ENCODE results near the gene PARN.

The PARN gene

DNA sequence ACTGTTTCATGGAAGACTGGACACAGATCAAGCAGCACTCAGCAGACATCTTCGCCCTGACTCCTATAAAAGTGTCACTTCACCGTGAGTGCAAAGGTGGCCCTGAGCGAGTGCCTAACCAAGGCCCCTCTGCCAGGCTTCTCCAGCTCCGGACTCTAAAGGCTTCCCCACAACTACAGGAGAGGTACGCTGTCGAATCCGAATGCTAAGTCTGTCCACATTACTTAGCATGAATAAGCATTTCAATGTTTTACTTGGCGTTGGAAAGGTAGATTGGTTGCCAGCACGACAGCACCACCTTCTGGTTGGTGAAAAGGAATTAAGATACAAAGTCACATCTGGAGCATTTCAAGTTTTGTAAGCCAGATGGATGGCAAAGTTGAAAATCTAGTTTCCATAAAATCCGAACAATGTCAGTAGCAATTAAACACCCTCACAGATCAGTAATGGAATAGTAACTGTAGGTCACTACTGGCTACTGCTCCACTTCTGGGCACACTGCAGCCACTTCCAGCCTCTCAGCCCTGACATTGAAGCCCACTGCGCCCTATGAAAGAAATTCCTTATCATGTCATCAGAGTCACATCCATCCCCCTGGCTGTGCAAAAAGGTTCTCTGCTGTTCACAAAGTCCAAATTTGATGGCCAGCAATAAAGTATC, 100.9 kb downstream of the PARN start:
- H2BK120ac ChIP-seq (ENCODE audit: low read depth, low read length), result no peak overlapping the region
- H2AK5ac ChIP-seq (ENCODE audit: low read length), result no peak overlapping the region
- no peak overlapping the region for H2BK15ac ChIP-seq (replicated peaks; ENCODE audit: low read depth)
- H3K4me2 ChIP-seq (ENCODE audit: low read length), result no peak overlapping the region
- H3K36me3 ChIP-seq (ENCODE audit: control insufficient read depth, insufficient read depth, low read length), result no peaks in the 10 kb centered on the region
- H3K56ac ChIP-seq (ENCODE audit: low read length), result peak overlapping the region; percentile 40
- no peak overlapping the region for H3K4ac ChIP-seq (ENCODE audit: low read depth, low read length)
- no peak overlapping the region for H4K5ac ChIP-seq (ENCODE audit: low read length)
- no peak overlapping the region for H4K8ac ChIP-seq (ENCODE audit: low read depth, low read length)
- H3K4me1 ChIP-seq (ENCODE audit: control insufficient read depth, low read depth, low read length), result no peaks in the 10 kb centered on the region
- H3K27ac ChIP-seq (ENCODE audit: low read depth, low read length), result no peak overlapping the region
- H3K79me1 ChIP-seq (ENCODE audit: low read length), result no peaks in the 10 kb centered on the region
- no peaks in the 10 kb centered on the region for H3K27me3 ChIP-seq (ENCODE audit: insufficient read depth, low read length, poor library complexity)
- peak overlapping the region; percentile 16 for H3K18ac ChIP-seq (ENCODE audit: low read length)
- peak overlapping the region; percentile 37 for H3K9ac ChIP-seq (ENCODE audit: low read length)
- H2BK5ac ChIP-seq (ENCODE audit: low read length), result no peak overlapping the region
- no peak overlapping the region for H3K23ac ChIP-seq (ENCODE audit: low read length)
- no peak overlapping the region for H3K4me3 ChIP-seq (ENCODE audit: low read length)
- peak; percentile 89 for DNase-seq
- no peaks in the 10 kb centered on the region for H3K79me2 ChIP-seq (ENCODE audit: control insufficient read depth, insufficient read depth, low read length)
- WGBS (ENCODE audit: extremely low coverage, insufficient coverage, low lambda C conversion rate), result no CpG with 5 or more reads among the region's 11 CpGs

DNA sequence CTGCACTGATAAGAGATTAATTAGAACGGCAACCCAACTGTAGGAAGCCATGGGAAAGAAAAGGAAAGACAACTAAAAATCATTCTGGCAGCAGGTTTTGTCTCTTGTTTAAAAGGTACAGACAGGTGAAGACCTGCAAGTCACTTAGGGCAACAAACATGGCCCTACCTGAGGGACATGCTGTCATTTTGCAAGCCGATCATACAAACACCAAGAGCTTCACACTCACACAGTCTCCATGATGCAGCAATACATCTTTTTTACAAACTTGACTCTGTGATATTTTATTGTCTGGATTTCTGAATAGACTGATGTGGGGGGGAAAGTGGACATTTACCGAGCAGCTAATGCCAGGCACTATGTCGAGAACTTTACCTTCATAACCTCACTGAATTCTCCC, 101.8 kb downstream of the PARN start:
- Histone ChIP-seq H3K79me1 (ENCODE audit: low read length) (no peaks in the 10 kb centered on the region), H2AK5ac (ENCODE audit: low read length) (no peak overlapping the region), H3K36me3 (ENCODE audit: control insufficient read depth, insufficient read depth, low read length) (no peaks in the 10 kb centered on the region), H3K56ac (ENCODE audit: low read length) (no peak overlapping the region), H3K4me2 (ENCODE audit: low read length) (no peak overlapping the region), H3K4me1 (ENCODE audit: control insufficient read depth, low read depth, low read length) (no peaks in the 10 kb centered on the region), H3K4me3 (ENCODE audit: low read length) (no peak overlapping the region), H3K27ac (ENCODE audit: low read depth, low read length) (no peak overlapping the region), H4K8ac (ENCODE audit: low read depth, low read length) (no peak overlapping the region), H4K5ac (ENCODE audit: low read length) (no peak overlapping the region), H3K27me3 (ENCODE audit: insufficient read depth, low read length, poor library complexity) (no peaks in the 10 kb centered on the region), H2BK120ac (ENCODE audit: low read depth, low read length) (no peak overlapping the region), H3K23ac (ENCODE audit: low read length) (no peak overlapping the region), H3K79me2 (ENCODE audit: control insufficient read depth, insufficient read depth, low read length) (no peaks in the 10 kb centered on the region), H3K18ac (ENCODE audit: low read length) (no peak overlapping the region), H3K9ac (ENCODE audit: low read length) (no peak overlapping the region), H2BK5ac (ENCODE audit: low read length) (no peak overlapping the region), H3K4ac (ENCODE audit: low read depth, low read length) (no peak overlapping the region), H2BK15ac (replicated peaks; ENCODE audit: low read depth) (no peak overlapping the region)
- DNase-seq, result peak; percentile 31
- WGBS (ENCODE audit: extremely low coverage, insufficient coverage, low lambda C conversion rate), result no CpG with 5 or more reads among the region's 4 CpGs

DNA sequence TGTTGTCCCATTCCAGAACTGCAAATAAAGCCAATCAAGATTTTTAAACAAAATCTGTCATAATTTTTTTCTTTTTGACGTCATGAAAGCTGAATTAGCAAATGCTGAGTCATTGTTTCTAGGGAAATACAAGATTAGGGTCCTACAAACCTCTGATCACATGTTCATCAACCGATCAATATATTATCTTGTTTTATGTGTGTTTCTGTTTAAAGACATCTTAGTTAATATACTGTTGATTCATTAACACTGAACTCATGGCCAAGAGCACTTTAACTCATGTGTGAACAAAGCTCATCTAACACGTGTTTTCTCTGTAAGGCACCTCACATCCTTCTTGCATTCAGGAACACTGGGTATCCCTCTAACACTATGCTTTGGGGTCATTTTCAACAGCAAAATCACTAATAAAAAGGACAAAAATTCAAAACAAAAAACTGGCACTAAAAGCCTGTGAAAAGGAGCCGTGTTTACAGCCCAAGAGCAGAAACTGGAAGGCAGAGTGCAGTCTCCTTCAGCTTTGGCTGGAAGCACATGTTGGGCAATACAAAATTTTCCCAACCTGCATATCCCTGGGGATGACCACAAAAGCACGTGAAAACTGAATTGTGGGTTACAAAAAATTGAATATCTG, 102.5 kb downstream of the PARN start:
- no CpG with 5 or more reads among the region's 5 CpGs for WGBS (ENCODE audit: extremely low coverage, insufficient coverage, low lambda C conversion rate)
- Histone ChIP-seq H3K23ac (ENCODE audit: low read length) (no peak overlapping the region), H4K8ac (ENCODE audit: low read depth, low read length) (no peak overlapping the region), H2AK5ac (ENCODE audit: low read length) (no peak overlapping the region), H3K56ac (ENCODE audit: low read length) (no peak overlapping the region), H3K4ac (ENCODE audit: low read depth, low read length) (no peak overlapping the region), H2BK15ac (replicated peaks; ENCODE audit: low read depth) (no peak overlapping the region), H3K79me2 (ENCODE audit: control insufficient read depth, insufficient read depth, low read length) (no peaks in the 10 kb centered on the region), H3K9ac (ENCODE audit: low read length) (no peak overlapping the region), H3K4me2 (ENCODE audit: low read length) (no peak overlapping the region), H2BK120ac (ENCODE audit: low read depth, low read length) (no peak overlapping the region), H3K4me1 (ENCODE audit: control insufficient read depth, low read depth, low read length) (no peaks in the 10 kb centered on the region), H4K5ac (ENCODE audit: low read length) (no peak overlapping the region), H3K36me3 (ENCODE audit: control insufficient read depth, insufficient read depth, low read length) (no peaks in the 10 kb centered on the region), H3K27me3 (ENCODE audit: insufficient read depth, low read length, poor library complexity) (no peaks in the 10 kb centered on the region), H3K27ac (ENCODE audit: low read depth, low read length) (no peak overlapping the region), H2BK5ac (ENCODE audit: low read length) (no peak overlapping the region), H3K79me1 (ENCODE audit: low read length) (no peaks in the 10 kb centered on the region), H3K4me3 (ENCODE audit: low read length) (no peak overlapping the region), H3K18ac (ENCODE audit: low read length) (peak overlapping the region; percentile 4)
- DNase-seq, result no peak

DNA sequence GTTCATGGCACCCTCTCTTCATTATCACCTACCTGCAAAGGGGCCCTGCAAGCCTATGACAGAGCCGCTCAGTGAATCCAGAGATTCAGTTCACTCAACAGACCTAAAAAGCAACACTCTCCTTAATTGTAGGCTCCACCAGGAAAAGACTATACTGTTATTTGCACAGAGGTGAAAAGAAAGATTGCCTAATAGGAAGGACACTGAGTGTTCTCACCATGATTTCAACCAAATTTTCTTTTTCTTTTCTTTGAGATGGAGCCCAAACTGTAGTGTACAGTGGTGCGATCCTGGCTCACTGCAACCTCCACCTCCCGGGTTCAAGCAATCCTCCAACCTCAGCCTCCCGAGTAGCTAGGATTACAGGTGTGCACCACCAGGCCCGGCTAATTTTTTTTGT, 104.5 kb downstream of the PARN start:
- H3K27ac ChIP-seq (ENCODE audit: low read depth, low read length), result no peak overlapping the region
- no peak overlapping the region for H2BK5ac ChIP-seq (ENCODE audit: low read length)
- DNase-seq, result no peak
- no peak overlapping the region for H3K9ac ChIP-seq (ENCODE audit: low read length)
- no peak overlapping the region for H3K4me3 ChIP-seq (ENCODE audit: low read length)
- H4K8ac ChIP-seq (ENCODE audit: low read depth, low read length), result no peak overlapping the region
- H2BK120ac ChIP-seq (ENCODE audit: low read depth, low read length), result no peak overlapping the region
- H3K79me2 ChIP-seq (ENCODE audit: control insufficient read depth, insufficient read depth, low read length), result no peaks in the 10 kb centered on the region
- H2BK15ac ChIP-seq (replicated peaks; ENCODE audit: low read depth), result no peak overlapping the region
- no peak overlapping the region for H3K18ac ChIP-seq (ENCODE audit: low read length)
- H3K4me1 ChIP-seq (ENCODE audit: control insufficient read depth, low read depth, low read length), result no peaks in the 10 kb centered on the region
- H3K79me1 ChIP-seq (ENCODE audit: low read length), result no peaks in the 10 kb centered on the region
- H3K4me2 ChIP-seq (ENCODE audit: low read length), result no peak overlapping the region
- H3K4ac ChIP-seq (ENCODE audit: low read depth, low read length), result no peak overlapping the region
- H3K23ac ChIP-seq (ENCODE audit: low read length), result no peak overlapping the region
- no peak overlapping the region for H2AK5ac ChIP-seq (ENCODE audit: low read length)
- no peak overlapping the region for H4K5ac ChIP-seq (ENCODE audit: low read length)
- WGBS (ENCODE audit: extremely low coverage, insufficient coverage, low lambda C conversion rate), result no CpG with 5 or more reads among the region's 5 CpGs
- H3K56ac ChIP-seq (ENCODE audit: low read length), result no peak overlapping the region
- H3K36me3 ChIP-seq (ENCODE audit: control insufficient read depth, insufficient read depth, low read length), result no peaks in the 10 kb centered on the region
- H3K27me3 ChIP-seq (ENCODE audit: insufficient read depth, low read length, poor library complexity), result no peaks in the 10 kb centered on the region

DNA sequence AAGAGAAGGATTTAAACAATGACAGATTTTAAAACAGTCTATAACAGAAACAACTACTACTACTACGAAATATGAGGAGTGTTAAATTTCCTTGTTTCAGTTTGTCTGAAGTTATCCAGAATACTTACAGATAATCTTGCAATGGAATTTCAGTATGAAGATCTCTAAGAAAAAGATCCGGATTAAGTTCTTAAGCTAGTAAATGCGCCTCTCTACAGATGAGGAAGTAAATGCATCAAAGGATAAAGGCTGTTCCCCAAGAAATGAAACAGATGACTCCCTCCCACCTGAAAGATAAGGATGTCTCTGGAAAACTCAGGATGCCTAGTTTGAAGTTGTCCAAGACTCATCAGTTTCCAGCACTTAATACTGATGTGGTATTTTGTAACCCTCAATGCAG, 105.1 kb downstream of the PARN start:
- Histone ChIP-seq H4K8ac (ENCODE audit: low read depth, low read length) (no peak overlapping the region), H3K4ac (ENCODE audit: low read depth, low read length) (no peak overlapping the region), H3K56ac (ENCODE audit: low read length) (no peak overlapping the region), H3K4me2 (ENCODE audit: low read length) (no peak overlapping the region), H3K23ac (ENCODE audit: low read length) (no peak overlapping the region), H3K18ac (ENCODE audit: low read length) (no peak overlapping the region), H2BK15ac (replicated peaks; ENCODE audit: low read depth) (no peak overlapping the region), H2BK5ac (ENCODE audit: low read length) (no peak overlapping the region), H3K36me3 (ENCODE audit: control insufficient read depth, insufficient read depth, low read length) (no peaks in the 10 kb centered on the region), H3K27ac (ENCODE audit: low read depth, low read length) (no peak overlapping the region), H3K27me3 (ENCODE audit: insufficient read depth, low read length, poor library complexity) (no peaks in the 10 kb centered on the region), H4K5ac (ENCODE audit: low read length) (no peak overlapping the region), H3K79me2 (ENCODE audit: control insufficient read depth, insufficient read depth, low read length) (no peaks in the 10 kb centered on the region), H2AK5ac (ENCODE audit: low read length) (no peak overlapping the region), H3K79me1 (ENCODE audit: low read length) (no peaks in the 10 kb centered on the region), H2BK120ac (ENCODE audit: low read depth, low read length) (no peak overlapping the region), H3K4me1 (ENCODE audit: control insufficient read depth, low read depth, low read length) (no peaks in the 10 kb centered on the region), H3K9ac (ENCODE audit: low read length) (no peak overlapping the region), H3K4me3 (ENCODE audit: low read length) (no peak overlapping the region)
- WGBS (ENCODE audit: extremely low coverage, insufficient coverage, low lambda C conversion rate), result no CpG with 5 or more reads among the region's 3 CpGs
- no peak for DNase-seq

DNA sequence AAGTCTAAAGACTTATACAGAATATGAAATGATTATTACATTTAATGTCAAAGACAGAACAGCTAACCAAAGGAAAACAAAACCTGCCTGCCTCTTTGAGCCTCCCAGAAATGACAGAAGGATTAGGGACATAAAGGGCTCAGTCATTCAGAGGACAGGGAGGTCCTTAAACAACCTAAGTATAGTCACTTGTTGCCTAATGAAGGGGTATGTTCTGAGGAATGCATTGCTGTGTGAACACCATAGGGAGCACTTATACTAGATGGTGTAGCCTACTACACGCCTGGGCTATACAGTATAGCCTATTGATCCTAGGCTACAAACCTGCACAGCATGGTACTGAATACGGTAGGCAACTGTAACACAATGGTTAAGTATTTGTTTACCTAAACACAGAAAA, 106.4 kb downstream of the PARN start:
- no peak overlapping the region for H3K4ac ChIP-seq (ENCODE audit: low read depth, low read length)
- no CpG with 5 or more reads among the region's 2 CpGs for WGBS (ENCODE audit: extremely low coverage, insufficient coverage, low lambda C conversion rate)
- no peak overlapping the region for H3K27ac ChIP-seq (ENCODE audit: low read depth, low read length)
- H3K56ac ChIP-seq (ENCODE audit: low read length), result no peak overlapping the region
- H3K4me1 ChIP-seq (ENCODE audit: control insufficient read depth, low read depth, low read length), result no peaks in the 10 kb centered on the region
- H2BK5ac ChIP-seq (ENCODE audit: low read length), result no peak overlapping the region
- no peak overlapping the region for H3K4me2 ChIP-seq (ENCODE audit: low read length)
- no peak overlapping the region for H3K23ac ChIP-seq (ENCODE audit: low read length)
- no peak overlapping the region for H3K9ac ChIP-seq (ENCODE audit: low read length)
- H4K5ac ChIP-seq (ENCODE audit: low read length), result no peak overlapping the region
- DNase-seq, result no peak
- no peak overlapping the region for H3K4me3 ChIP-seq (ENCODE audit: low read length)
- no peak overlapping the region for H2AK5ac ChIP-seq (ENCODE audit: low read length)
- H3K79me2 ChIP-seq (ENCODE audit: control insufficient read depth, insufficient read depth, low read length), result no peaks in the 10 kb centered on the region
- H3K27me3 ChIP-seq (ENCODE audit: insufficient read depth, low read length, poor library complexity), result no peaks in the 10 kb centered on the region
- H4K8ac ChIP-seq (ENCODE audit: low read depth, low read length), result no peak overlapping the region
- H2BK15ac ChIP-seq (replicated peaks; ENCODE audit: low read depth), result no peak overlapping the region
- no peak overlapping the region for H3K18ac ChIP-seq (ENCODE audit: low read length)
- H3K79me1 ChIP-seq (ENCODE audit: low read length), result no peaks in the 10 kb centered on the region
- H2BK120ac ChIP-seq (ENCODE audit: low read depth, low read length), result no peak overlapping the region
- no peaks in the 10 kb centered on the region for H3K36me3 ChIP-seq (ENCODE audit: control insufficient read depth, insufficient read depth, low read length)

Measured in mesendoderm (in vitro differentiated cells).